Measurements from ENCODE around the gene EXOC4. TPM values are rescaled to one million over a fixed set of nuclear protein-coding genes. Genes with fewer than 3 reads are reported as not detected.

EXOC4 gene
- total and polyA plus RNA-seq, 2 of the 8 experiments (the other 6 are each of a cell fraction or from before 2014, with no cell fraction given), result 27.0 to 67.3 TPM

- H3K18ac ChIP-seq (ENCODE audit: extremely low read depth, low read length), result no peak overlapping the region
- CTCF ChIA-PET (ENCODE audit: partially characterized antibody), result no interaction called here
These were observed 692.6 kb downstream of the EXOC4 start for GRCh38 chr7:133945497-133945896.

More at GRCh38 chr7:133945497-133945896, 692.6 kb downstream of the EXOC4 start:
- Histone ChIP-seq H3K27ac (ENCODE audit: low read depth, low read length) (no peak overlapping the region), H3K4me1 (replicated peaks in 1 of 4; ENCODE audit: control insufficient read depth in 3 of 4, insufficient read depth in 4 of 4, low read length in 3 of 4) (peaks cover 0 to 6% (median 0%) of the 10 kb centered on the region in 4 experiments; a peak in 2 of 7 replicates), H2BK120ac (replicated peaks; ENCODE audit: low read depth, low read length) (no peak overlapping the region), H3K9me3 (ENCODE audit: insufficient read depth in 2 of 2, low read depth in 1 of 2, low read length in 1 of 2) (no peaks in the 10 kb centered on the region), H2BK12ac (ENCODE audit: low read depth, low read length) (no peak overlapping the region), H3K4me3 (ENCODE audit: extremely low read depth in 1 of 4, insufficient read depth in 2 of 4, low read depth in 3 of 4, low read length in 4 of 4) (no peak overlapping the region), H2BK20ac (ENCODE audit: low read length) (no peak overlapping the region), H3K56ac (replicated peaks; ENCODE audit: insufficient read length, low read depth, low read length) (no peak overlapping the region), H3K23me2 (ENCODE audit: low read depth, low read length) (no peaks in the 10 kb centered on the region), H3K14ac (ENCODE audit: insufficient read length) (no peak overlapping the region), H4K8ac (ENCODE audit: extremely low read depth, insufficient read depth, low read length) (no peak overlapping the region), H2BK15ac (ENCODE audit: low read length) (no peak overlapping the region), H3K4me2 (ENCODE audit: insufficient read depth in 1 of 2, low read depth in 2 of 2, low read length in 2 of 2) (no peak overlapping the region), H4K91ac (replicated peaks; ENCODE audit: insufficient read length, low read length) (no peak overlapping the region), H3K23ac (ENCODE audit: insufficient read length) (no peak overlapping the region), H2AFZ (ENCODE audit: low read length) (no peak overlapping the region), H3K9ac (replicated peaks in 1 of 4; ENCODE audit: extremely low read depth in 1 of 4, low read depth in 3 of 4, low read length in 3 of 4) (no peak overlapping the region), H3K79me1 (ENCODE audit: low read depth, low read length) (no peaks in the 10 kb centered on the region), H4K20me1 (replicated peaks in 1 of 2; ENCODE audit: control insufficient read depth in 1 of 2, insufficient read depth in 2 of 2, low read length in 2 of 2) (no peaks in the 10 kb centered on the region), H3K79me2 (ENCODE audit: control insufficient read depth in 1 of 2, insufficient read depth in 2 of 2, low read length in 2 of 2) (no peaks in the 10 kb centered on the region), H3K27me3 (replicated peaks in 1 of 4; ENCODE audit: control insufficient read depth in 3 of 4, extremely low read depth in 1 of 4, insufficient read depth in 3 of 4, low read length in 3 of 4) (no peaks in the 10 kb centered on the region), H2AK5ac (ENCODE audit: low read depth, low read length) (no peak overlapping the region), H3K36me3 (ENCODE audit: control insufficient read depth in 2 of 4, insufficient read depth in 4 of 4, low read length in 3 of 4) (no peaks in the 10 kb centered on the region), H2BK5ac (ENCODE audit: low read depth, low read length) (no peak overlapping the region), H4K5ac (ENCODE audit: insufficient read length, low read depth, low read length) (no peak overlapping the region), H3K4ac (replicated peaks; ENCODE audit: insufficient read length, low read depth, low read length) (no peak overlapping the region)
- POLR2A ChIA-PET (ENCODE audit: partially characterized antibody), result no interaction called here
- TF ChIP-seq EZH2 (IDR thresholded peaks at IDR 0.05; ENCODE audit: low read depth, low read length, severe bottlenecking) (no peak), TAF7 (optimal IDR thresholded peaks at IDR 0.05; ENCODE audit: borderline replicate concordance, low read depth, low read length) (no peak), FOSL1 (IDR thresholded peaks at IDR 0.05; ENCODE audit: insufficient read depth, low read depth, low read length) (no peak), TAF1 (IDR thresholded peaks at IDR 0.05; ENCODE audit: low read depth, low read length) (no peak), HDAC6 (IDR thresholded peaks at IDR 0.05; ENCODE audit: low read depth, low read length) (no peak), CBX8 (IDR thresholded peaks at IDR 0.05; ENCODE audit: borderline replicate concordance, low read depth, low read length) (no peak), CHD2 (IDR thresholded peaks at IDR 0.05; ENCODE audit: low read length) (no peak), CHD1 (IDR thresholded peaks at IDR 0.05; ENCODE audit: low read depth, low read length) (no peak), CEBPB (IDR thresholded peaks at IDR 0.05; ENCODE audit: low read depth, low read length) (peak; percentile 98)
- FAIRE-seq (peak; percentile 28), DNase-seq (ENCODE audit: low read depth in 1 of 2, low spot score in 2 of 2) (no peak)
- 96% methylated on average over 5 of the region's 5 CpGs; no CpG with 5 or more reads in 1 of the 2 experiments for WGBS, 2 experiments (ENCODE audit: extremely low coverage in 1 of 2, insufficient coverage in 1 of 2, insufficient read length in 1 of 2, insufficient replicate concordance in 2 of 2, low coverage in 1 of 2, low lambda C conversion rate in 2 of 2, missing lambda C conversion rate in 1 of 2)
